CD4-positive, alpha-beta T cell treated with Interleukin-2 at 100 ng/mL for 4 hours (primary cell): ENCODE data around the gene DRD1.

ENCODE experiments used
- DNase-seq: peaks from one replicate; pipeline ENCODE4 v3.0.0-alpha.2; 2020; ENCODE audit warnings: low spot score

The DRD1 gene

DNA sequence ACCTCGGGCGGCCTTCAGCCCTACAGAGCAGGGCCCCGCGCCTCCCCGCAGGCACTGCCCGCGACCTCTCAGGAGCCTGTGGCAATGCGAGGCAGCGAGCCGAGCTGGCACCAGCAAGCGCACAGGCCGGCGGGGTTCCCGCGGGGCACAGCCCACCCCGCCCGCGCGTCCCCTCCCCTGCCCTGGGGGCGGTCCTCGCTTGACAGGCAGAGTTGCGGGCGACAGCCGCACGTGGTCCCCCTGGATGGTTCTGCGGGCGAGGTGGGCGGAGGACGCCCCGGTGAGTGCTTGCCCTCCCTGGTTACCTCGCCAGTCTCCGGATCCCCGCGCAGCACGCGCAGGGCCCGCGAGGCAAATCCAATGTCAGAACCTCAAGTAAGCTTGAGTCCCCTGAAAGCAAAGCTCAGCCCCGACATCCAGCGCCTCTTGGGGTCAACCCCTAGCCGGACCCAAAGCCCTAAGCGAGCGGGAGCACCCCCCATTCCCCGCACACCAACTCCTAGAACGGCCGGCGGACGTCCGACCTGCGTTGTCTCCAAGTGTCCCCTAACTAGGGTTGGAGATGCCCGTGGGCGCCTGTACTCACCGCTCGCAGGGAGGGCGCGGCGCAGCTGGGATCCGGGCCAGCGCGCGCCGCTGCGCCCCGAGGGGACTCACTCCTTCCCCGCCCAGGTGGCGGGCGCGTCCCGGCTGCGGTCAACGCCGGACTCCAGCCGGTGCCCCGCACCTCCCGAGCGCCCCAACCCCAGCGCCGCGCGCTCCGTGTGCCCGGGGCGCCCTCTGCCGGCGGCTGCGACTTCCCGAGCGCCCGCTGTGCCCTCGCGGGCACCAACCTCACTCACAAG is at the start of gene DRD1:
TSS of gene DRD1 (minus strand) at position 123 of the 845 bp plus-strand sequence. CDS start 1,083 bp downstream, outside the sequence.
- DNase-seq = peak; percentile 31

DNA sequence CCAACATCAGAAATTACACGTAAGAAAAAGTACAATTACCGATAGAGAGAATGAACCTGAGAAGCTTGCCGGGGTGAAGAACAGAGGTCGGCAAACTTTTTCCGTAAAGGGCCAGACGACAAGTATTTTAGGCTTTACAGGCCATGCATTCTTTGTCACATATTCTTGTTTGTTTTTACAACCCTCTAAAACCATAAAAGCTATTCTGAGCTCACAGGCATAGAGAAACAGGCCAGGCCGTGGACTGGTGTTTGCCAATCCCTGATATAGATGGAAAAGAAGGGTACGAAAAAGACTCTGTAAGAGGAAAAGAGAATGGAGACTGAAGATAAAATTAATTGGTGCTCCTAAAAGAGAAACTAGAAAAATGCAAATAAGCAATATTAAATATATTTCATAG is 49.7 kb upstream of the DRD1 start:
- DNase-seq = no peak

- no peak for DNase-seq
Observed at GRCh38 chr5:175493260-175493659, 49.3 kb upstream of the DRD1 start.

DNA sequence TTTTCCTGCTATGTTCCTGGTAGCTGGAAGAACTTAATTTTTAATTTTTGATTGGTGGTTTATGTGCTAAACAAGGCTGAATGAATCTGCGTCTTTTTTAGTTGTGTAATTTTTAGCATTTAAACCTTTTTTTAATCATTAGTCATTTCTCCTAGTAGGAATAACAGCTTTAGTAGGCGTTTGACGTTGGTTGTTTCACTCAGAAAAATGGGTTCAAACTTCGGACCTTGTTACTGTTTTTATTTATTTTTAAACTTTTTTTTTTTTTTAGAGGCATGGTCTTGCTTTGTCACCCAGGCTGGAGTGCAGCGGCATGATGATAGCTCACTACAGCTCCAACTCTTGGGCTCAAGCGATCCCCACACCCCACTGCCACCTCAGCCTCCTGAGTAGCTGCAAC is 47.2 kb upstream of the DRD1 start:
- DNase-seq = no peak

- DNase-seq = no peak
Observed at GRCh38 chr5:175489693-175490443, 45.9 kb upstream of the DRD1 start.

- DNase-seq = no peak
Observed at GRCh38 chr5:175487514-175488222, 43.7 kb upstream of the DRD1 start.

GRCh38 chr5:175485631-175486030 is 41.6 kb upstream of the DRD1 start:
- DNase-seq = no peak

DNA sequence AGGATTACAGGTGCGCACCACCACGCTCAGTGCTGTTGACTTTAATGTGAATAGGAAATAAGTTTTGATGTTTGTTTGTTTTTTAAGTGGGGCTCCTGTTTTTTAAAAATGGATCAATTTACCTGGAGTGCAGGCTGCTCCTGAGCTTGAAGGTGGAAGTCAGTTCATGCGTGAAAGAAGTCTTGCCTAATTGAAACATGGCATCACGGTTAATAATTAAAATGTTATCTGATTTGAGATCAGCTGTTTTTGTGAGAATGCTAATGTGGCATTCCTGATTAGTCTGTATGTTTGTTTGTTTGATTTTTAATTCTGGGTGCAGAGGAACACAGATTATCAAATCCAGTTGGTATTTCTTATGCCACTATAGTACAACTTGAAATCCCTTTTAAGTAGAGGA is 40.8 kb upstream of the DRD1 start:
- DNase-seq = no peak

- no peak for DNase-seq
Observed at GRCh38 chr5:175484322-175484721, 40.3 kb upstream of the DRD1 start.

- DNase-seq = no peak
Observed at GRCh38 chr5:175483337-175483736, 39.4 kb upstream of the DRD1 start.

DNA sequence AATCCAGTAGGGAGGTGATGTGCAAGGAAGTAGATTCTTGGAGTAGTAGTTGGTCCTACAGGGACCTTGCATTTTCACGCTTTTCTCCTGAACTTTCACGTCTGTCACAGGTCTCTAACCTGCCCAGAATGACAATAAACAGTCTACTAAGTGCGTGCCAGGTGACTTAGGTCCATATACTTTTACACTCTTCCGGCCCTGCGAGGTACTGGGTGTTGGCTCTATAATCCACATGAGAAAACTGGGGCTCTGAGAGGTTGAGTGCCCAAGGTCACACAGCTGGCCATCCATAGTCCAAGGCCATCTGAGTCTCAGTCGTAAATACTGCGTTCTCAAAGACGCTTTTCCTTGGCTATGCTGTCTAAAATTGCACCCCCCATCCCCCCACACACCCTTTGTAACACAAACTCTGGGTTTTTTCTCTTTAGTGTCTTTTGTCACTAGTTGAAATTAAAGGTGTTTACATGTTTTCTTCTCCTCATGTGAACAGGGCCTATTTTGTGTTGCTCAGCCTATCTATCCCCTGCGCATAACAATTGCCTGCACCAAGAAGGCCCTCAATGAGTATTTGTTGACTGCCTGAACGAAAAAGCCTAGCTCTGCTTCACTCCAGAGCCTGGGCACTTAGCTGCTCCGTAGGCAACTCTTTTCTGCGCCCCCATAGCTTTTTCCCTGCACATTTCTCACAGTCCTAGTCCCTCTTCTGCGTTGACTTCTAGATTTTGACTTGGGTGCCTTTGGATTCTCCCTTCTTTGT is 35.3 kb upstream of the DRD1 start:
- DNase-seq = peak; percentile 4

DNA sequence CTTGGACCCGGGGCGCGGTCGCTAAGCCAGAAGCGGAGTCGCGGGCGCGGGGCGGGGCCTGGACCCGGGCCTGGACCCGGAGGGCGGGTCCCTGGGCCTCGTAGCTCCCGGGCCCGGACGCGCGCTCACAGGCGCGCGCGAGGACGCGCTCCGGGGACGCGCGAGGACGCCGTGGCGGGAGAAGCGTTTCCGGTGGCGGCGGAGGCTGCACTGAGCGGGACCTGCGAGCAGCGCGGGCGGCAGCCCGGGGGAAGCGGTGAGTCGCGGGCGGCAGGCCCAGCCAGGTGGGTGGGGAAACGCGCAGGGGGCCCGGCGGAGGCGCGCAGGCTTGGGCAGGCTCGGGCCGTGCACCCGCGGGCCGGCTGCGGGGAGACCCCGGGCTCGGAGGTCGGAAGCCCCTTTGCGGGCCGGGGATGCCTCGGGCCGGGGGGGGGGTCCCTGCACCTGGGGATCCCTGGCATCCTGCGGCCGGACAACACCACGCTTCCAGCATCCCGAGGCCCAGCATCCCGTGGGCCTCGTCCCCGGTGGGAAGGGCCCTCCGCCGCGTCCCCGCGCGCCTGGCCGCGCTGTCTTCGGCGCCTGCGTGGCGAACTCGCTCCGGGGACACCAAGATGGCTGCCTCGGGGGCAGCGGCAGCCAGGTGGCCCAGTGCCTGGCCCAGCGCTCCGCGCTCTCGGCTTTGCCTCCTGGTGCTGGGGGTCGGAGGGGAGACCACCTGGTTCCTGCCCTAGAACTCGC is 34.6 kb upstream of the DRD1 start, which contains the start of gene SFXN1:
TSS of gene SFXN1 (plus strand) at position 177 of the 741 bp plus-strand sequence. CDS start 13,544 bp downstream, outside the sequence.
- peak; percentile 71 for DNase-seq

- no peak for DNase-seq
Observed at GRCh38 chr5:175478008-175478383, 34.0 kb upstream of the DRD1 start.

GRCh38 chr5:175477440-175477839 is 33.5 kb upstream of the DRD1 start:
- DNase-seq = no peak

DNA sequence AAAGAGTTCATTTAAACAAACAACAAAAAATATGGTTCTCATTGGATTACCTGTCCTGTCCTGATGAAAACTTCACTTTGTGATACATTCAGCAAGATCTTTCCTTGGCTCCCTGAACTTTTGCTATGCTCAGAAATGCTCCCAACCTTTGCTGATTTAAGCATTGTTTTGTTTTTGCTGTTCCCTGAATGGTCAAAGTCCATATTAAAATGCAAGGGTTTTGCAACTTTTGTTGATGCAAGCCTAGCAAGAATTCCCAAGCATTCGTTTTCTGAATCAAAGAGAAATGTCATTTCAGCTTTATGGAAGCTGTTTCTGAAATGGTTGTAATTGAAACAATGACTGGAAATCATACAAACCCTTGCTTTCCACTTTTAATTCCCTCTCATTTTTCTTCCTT is 31.3 kb upstream of the DRD1 start:
- DNase-seq = no peak

GRCh38 chr5:175472378-175472777 is 28.4 kb upstream of the DRD1 start:
- DNase-seq = no peak

DNA sequence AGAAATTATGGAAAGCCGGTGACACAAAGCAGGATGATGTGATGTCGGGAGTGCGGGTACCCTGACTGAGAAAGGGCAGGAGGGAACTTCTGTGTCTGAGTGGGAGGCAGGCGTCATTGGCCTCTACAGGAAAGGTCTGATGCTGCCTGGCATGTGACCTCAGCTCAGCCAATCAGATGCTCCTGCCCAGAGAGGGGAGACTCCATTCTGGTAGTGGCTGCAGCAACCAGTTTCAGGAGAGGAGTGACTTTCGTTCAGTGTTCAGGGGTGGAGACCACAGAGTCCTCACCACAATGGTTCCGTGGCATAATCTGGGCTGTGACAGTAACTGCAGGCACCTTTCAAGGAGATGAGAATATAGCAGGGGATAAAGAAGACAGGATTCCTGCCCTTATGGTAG is 27.6 kb upstream of the DRD1 start:
- no peak for DNase-seq

DNA sequence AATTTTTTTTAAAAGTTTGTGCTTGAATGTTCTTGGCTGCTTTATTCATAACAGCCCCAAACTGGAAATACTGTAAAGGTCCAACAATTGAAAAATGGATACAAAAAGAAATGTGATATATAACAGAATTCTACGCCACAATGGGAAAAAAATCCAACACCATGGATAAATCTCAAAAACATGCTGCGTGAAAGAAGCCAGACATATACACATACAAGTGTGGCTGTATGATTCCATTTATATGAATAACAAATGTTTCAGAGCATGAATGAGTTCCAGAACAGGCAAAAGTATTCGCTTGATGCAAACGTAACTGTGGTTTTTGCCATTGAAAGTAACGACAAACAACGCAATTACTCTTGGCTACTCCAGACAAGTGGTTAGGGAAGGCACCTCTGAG is 27.2 kb upstream of the DRD1 start:
- DNase-seq = no peak

DNA sequence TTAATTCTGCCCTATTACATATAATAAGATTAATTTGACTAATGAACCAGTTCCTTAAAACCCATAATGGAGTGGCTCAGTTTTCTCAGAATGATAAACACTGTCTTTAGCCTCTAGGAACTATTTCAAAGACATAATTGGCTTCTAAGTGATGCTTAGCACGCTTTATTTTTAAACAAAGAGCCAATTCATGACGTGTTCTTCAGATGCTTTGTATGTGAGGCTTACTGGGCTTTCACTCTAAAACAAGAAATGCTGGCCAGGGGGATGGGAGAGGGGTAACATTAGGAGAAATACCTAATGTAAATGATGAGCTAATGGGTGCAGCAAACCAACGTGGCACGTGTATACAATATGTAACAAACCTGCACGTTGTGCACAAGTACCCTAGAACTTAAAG is 26.8 kb upstream of the DRD1 start:
- no peak for DNase-seq

DNA sequence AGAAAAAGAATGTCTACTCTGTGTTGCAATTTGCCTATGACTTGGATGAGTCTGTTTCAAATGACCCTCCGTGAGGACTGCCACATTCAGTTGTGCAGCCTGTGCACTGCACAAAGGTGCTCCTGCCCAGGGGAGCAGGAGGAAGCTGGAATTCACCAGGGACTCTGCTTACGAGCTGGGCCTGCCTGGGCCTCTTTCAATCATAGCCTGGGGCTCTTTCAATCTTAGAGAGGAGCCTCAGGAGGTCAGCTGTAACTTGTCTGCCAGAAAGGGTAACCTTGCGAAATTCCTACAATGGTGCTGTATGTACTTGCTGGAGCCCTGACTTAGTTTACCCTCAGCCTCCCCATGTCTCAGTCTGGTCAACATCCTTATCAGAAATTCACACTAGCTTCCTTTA is 25.9 kb upstream of the DRD1 start:
- no peak for DNase-seq

- DNase-seq = no peak
Observed at GRCh38 chr5:175468892-175469291, 24.9 kb upstream of the DRD1 start.
